ENCODE data around the gene OSMR.
"Not testable (repeated sequence)": the region's sequence is repeated elsewhere in the genome, so short reads cannot be mapped to it uniquely, and the experiment has no call there.

The OSMR gene

DNA sequence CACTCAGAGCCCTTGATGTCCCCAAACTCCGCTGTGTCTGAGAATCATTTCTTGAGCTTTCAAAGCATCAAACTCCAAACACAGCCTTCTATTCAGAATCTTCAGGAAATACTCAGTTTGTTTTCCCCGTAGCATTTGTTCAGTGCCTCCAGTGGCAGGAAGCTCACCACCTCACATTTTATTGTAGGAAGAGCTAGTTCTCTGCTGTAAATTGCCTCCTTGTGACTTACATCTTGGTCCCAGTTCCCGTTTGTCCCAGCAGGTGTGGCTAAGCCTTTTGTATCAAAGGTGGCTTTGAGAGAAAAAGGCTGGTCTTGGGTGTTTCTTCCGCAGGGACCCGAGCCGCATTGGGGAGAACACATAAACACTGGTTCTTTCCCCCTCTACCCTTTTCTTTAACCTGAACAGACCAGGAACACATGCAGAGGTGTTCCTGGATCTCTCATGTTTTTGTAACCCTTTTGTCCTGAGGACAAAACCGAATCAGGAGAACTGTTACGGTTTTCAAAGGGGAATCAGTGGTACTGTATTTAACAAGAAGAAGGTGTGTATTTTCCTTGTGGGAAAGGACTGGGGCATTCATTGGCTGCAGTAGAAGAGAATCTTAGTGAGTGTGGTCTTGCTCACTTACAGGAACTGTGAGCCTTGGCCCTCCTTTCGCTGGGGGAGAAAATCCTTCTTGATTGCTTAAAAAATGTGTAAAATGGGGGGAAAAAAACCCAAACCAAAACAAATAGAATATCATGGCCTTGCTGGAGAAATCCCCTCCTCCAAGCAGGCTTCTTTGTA lies 1.9 kb downstream of the OSMR start:
- H4K20me1 ChIP-seq (ENCODE audit: insufficient read depth, low read length, poor library complexity, severe bottlenecking) = no peaks in the 10 kb centered on the region
- H3K79me2 ChIP-seq (ENCODE audit: insufficient read depth, low read length) = no peaks in the 10 kb centered on the region
- H2AFZ ChIP-seq (ENCODE audit: low read length) = no peak overlapping the region
- no peaks in the 10 kb centered on the region for H3K4me1 ChIP-seq (ENCODE audit: insufficient read depth, low read length, poor library complexity, severe bottlenecking)
- H3K9me2 ChIP-seq (replicated peaks; ENCODE audit: low read depth, low read length) = no peaks in the 10 kb centered on the region
- no peaks in the 10 kb centered on the region for H3K27me3 ChIP-seq (ENCODE audit: insufficient read depth, low read length, poor library complexity, severe bottlenecking)
- no peaks in the 10 kb centered on the region for H3K9me3 ChIP-seq (ENCODE audit: insufficient read depth, low read depth, low read length)
- H3K36me3 ChIP-seq (ENCODE audit: insufficient read depth, low read length) = no peaks in the 10 kb centered on the region
- no peaks in the 10 kb centered on the region for H3F3A ChIP-seq (ENCODE audit: low read depth)
- no peak for TF ChIP-seq EZH2phosphoT487 (IDR thresholded peaks at IDR 0.05; ENCODE audit: borderline replicate concordance)
- TF ChIP-seq, protein P1, sequence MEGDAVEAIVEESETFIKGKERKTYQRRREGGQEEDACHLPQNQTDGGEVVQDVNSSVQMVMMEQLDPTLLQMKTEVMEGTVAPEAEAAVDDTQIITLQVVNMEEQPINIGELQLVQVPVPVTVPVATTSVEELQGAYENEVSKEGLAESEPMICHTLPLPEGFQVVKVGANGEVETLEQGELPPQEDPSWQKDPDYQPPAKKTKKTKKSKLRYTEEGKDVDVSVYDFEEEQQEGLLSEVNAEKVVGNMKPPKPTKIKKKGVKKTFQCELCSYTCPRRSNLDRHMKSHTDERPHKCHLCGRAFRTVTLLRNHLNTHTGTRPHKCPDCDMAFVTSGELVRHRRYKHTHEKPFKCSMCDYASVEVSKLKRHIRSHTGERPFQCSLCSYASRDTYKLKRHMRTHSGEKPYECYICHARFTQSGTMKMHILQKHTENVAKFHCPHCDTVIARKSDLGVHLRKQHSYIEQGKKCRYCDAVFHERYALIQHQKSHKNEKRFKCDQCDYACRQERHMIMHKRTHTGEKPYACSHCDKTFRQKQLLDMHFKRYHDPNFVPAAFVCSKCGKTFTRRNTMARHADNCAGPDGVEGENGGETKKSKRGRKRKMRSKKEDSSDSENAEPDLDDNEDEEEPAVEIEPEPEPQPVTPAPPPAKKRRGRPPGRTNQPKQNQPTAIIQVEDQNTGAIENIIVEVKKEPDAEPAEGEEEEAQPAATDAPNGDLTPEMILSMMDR (conservative IDR thresholded peaks at IDR 0.05; ENCODE audit: low read length) = no peak
- H3K4me3 ChIP-seq (ENCODE audit: low read length, poor library complexity, severe bottlenecking) = no peak overlapping the region
- H3K9ac ChIP-seq (ENCODE audit: low read depth, low read length, poor library complexity, severe bottlenecking) = no peak overlapping the region
- no peak overlapping the region for H3K4me2 ChIP-seq (ENCODE audit: low read depth, low read length, poor library complexity, severe bottlenecking)

DNA sequence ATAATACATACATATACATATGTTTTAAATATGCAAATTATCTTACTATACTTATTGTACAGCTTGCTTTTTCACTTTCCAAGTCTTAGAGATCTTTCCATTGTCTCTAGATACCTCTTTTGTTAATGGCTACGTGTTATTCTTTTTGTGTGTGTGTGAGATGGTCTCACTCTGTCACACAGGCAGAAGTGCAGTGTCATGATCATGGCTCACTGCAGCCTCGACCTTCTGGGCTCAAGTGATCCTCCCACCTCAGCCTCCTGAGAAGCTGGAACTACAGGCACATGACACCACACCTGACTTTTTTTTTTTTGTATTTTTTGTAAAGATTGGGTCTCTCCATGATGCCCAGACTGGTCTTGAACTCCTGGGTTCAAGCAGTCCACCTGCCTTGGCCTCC lies 2.8 kb downstream of the OSMR start:
- Histone ChIP-seq H3F3A (ENCODE audit: low read depth) (no peaks in the 10 kb centered on the region), H3K79me2 (ENCODE audit: insufficient read depth, low read length) (no peaks in the 10 kb centered on the region), H3K36me3 (ENCODE audit: insufficient read depth, low read length) (no peaks in the 10 kb centered on the region), H3K4me2 (ENCODE audit: low read depth, low read length, poor library complexity, severe bottlenecking) (no peak overlapping the region), H3K9me3 (ENCODE audit: insufficient read depth, low read depth, low read length) (no peaks in the 10 kb centered on the region), H3K4me1 (ENCODE audit: insufficient read depth, low read length, poor library complexity, severe bottlenecking) (no peaks in the 10 kb centered on the region), H3K27me3 (ENCODE audit: insufficient read depth, low read length, poor library complexity, severe bottlenecking) (no peaks in the 10 kb centered on the region), H4K20me1 (ENCODE audit: insufficient read depth, low read length, poor library complexity, severe bottlenecking) (no peaks in the 10 kb centered on the region), H3K4me3 (ENCODE audit: low read length, poor library complexity, severe bottlenecking) (no peak overlapping the region), H3K9me2 (replicated peaks; ENCODE audit: low read depth, low read length) (no peaks in the 10 kb centered on the region), H3K9ac (ENCODE audit: low read depth, low read length, poor library complexity, severe bottlenecking) (no peak overlapping the region), H2AFZ (ENCODE audit: low read length) (no peak overlapping the region)
- TF ChIP-seq, protein P1 (conservative IDR thresholded peaks at IDR 0.05; ENCODE audit: low read length) = no peak
- TF ChIP-seq EZH2phosphoT487 (IDR thresholded peaks at IDR 0.05; ENCODE audit: borderline replicate concordance) = no peak

DNA sequence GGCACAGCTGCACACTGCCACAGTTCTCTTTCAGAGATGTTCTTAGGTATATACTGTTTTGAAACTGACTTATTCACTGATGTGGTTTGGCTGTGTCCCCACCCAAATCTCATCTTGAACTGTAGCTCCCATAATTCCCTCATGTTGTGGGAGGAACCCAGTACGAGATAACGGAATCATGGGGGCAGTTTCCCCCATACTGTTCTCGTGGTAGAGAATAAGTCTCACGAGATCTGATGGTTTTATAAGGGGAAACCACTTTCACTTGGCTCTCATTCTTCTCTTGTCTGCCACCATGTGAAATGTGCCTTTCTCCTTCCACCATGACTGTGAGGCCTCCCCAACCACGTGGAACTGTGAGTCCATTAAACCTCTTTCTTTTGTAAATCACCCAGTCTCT lies 5.8 kb downstream of the OSMR start:
- not testable (repeated sequence) for H3K4me2 ChIP-seq (ENCODE audit: low read depth, low read length, poor library complexity, severe bottlenecking); H3F3A ChIP-seq (ENCODE audit: low read depth); H3K9me2 ChIP-seq (replicated peaks; ENCODE audit: low read depth, low read length); H3K4me1 ChIP-seq (ENCODE audit: insufficient read depth, low read length, poor library complexity, severe bottlenecking); H3K4me3 ChIP-seq (ENCODE audit: low read length, poor library complexity, severe bottlenecking); H3K9ac ChIP-seq (ENCODE audit: low read depth, low read length, poor library complexity, severe bottlenecking); H3K9me3 ChIP-seq (ENCODE audit: insufficient read depth, low read depth, low read length); H3K36me3 ChIP-seq (ENCODE audit: insufficient read depth, low read length); H2AFZ ChIP-seq (ENCODE audit: low read length); H4K20me1 ChIP-seq (ENCODE audit: insufficient read depth, low read length, poor library complexity, severe bottlenecking); H3K79me2 ChIP-seq (ENCODE audit: insufficient read depth, low read length); H3K27me3 ChIP-seq (ENCODE audit: insufficient read depth, low read length, poor library complexity, severe bottlenecking)

All from Loucy (cell line).